K562 (cell line): Measurements from ENCODE around the gene CCDC9B. TPM values are rescaled to one million over a fixed set of nuclear protein-coding genes. Genes with fewer than 3 reads are reported as not detected.
A peak's percentile ranks its signal among the peaks of the same experiment; 100 is the strongest.

Experiments
- BCOR ChIP-seq: fragments of 450-650 bp; IDR thresholded peaks from 2 replicates; pipeline ENCODE4 v1.6.1; 2016
- BRCA1 ChIP-seq, 2 experiments: fragments of 450-650 bp in 1 of 2; sonication (generic) in 1 of 2; formaldehyde crosslinking in 1 of 2; IDR thresholded peaks; 2 replicates each; pipeline versions ENCODE4 v1.5.0 to v1.6.1; 2017 to 2020; ENCODE audit warnings: mild to moderate bottlenecking in 1 of 2, missing genetic modification reagents in 1 of 2
- CBX1 ChIP-seq: sonication (generic); IDR thresholded peaks from 2 replicates; pipeline ENCODE4 v1.6.1; 2016; ENCODE audit warnings: antibody characterized with exemption, low read depth, mild to moderate bottlenecking
- GABPA ChIP-seq: fragments of 200-800 bp; sonication (Bioruptor generic); conservative IDR thresholded peaks from 2 replicates; pipeline ENCODE4 v1.6.1; 2016; ENCODE audit warnings: low read depth, missing genetic modification characterization, missing compliant biosample characterization
- HDAC1 ChIP-seq, 2 experiments: fragments of 450-650 bp; IDR thresholded peaks; 2 replicates each; pipeline ENCODE4 v1.6.1; 2016 to 2017; ENCODE audit warnings: inconsistent platforms in 1 of 2, mild to moderate bottlenecking in 1 of 2, moderate library complexity in 1 of 2
- NELFE ChIP-seq: IDR thresholded peaks from 2 replicates; pipeline ENCODE4 v1.6.1; 2011; ENCODE audit warnings: mild to moderate bottlenecking; ENCODE audit not compliant: insufficient read depth, insufficient read length
- PHF20 ChIP-seq: fragments of 450-650 bp; IDR thresholded peaks from 2 replicates; pipeline ENCODE4 v1.6.1; 2018; ENCODE audit not compliant: partially characterized antibody
- PTRF ChIP-seq: fragments of 450-650 bp; IDR thresholded peaks from 2 replicates; pipeline ENCODE4 v1.6.1; 2016; ENCODE audit warnings: mild to moderate bottlenecking, missing genetic modification characterization, missing compliant biosample characterization
- RAD21 ChIP-seq, 2 experiments: fragments of 250-450 bp in 1 of 2; fragments of 450-650 bp in 1 of 2; sonication (Bioruptor Pico) in 1 of 2; formaldehyde crosslinking in 1 of 2; IDR thresholded peaks in 1 of 2; conservative IDR thresholded peaks in 1 of 2; 2 replicates each; pipeline versions ENCODE4 v1.4.0 to v1.8.0; 2020 to 2022; ENCODE audit warnings: mild to moderate bottlenecking in 2 of 2, moderate library complexity in 1 of 2
- SIN3A ChIP-seq, 2 experiments: fragments of 150-350 bp in 1 of 2; IDR thresholded peaks; 2 replicates each; pipeline ENCODE4 v1.6.1; 2011 to 2016; ENCODE audit warnings: borderline replicate concordance in 2 of 2, low read depth in 2 of 2, low read length in 2 of 2, mild to moderate bottlenecking in 2 of 2, moderate library complexity in 2 of 2; ENCODE audit not compliant: control insufficient read depth in 1 of 2
- polyA plus RNA-seq, 8 experiments: library from polyadenylated mRNA; depleted of rRNA in 4 of 8; stranded (reverse) in 5 of 8; unstranded in 3 of 8; fragments of >200 nt; fragmentation: Nextera tagmentation in 2 of 8; fragmentation: Illumina TruSeq in 1 of 8; extraction: Ambion mirVana in 2 of 8; extraction: Trizol in 1 of 8; gene quantifications; 2 replicates each; pipeline versions ENCODE4 v1.2.1 to v1.2.3, GENCODE V29; 2011 to 2014; ENCODE audit warnings: inconsistent platforms in 1 of 8, missing spikeins in 1 of 8
- total RNA-seq, 7 experiments: library from RNA; depleted of rRNA in 6 of 7; stranded (reverse); fragments of >200 nt in 6 of 7; fragmentation: Illumina TruSeq in 2 of 7; extraction: Trizol in 2 of 7; gene quantifications; 2 replicates each; pipeline versions ENCODE4 v1.2.1 to v1.2.3, GENCODE V29; 2011 to 2021; ENCODE audit warnings: low replicate concordance in 1 of 7
- TF ChIP-seq, protein P1 (sequence below): fragments of 450-650 bp; IDR thresholded peaks from 2 replicates; pipeline ENCODE4 v1.6.1; 2017; ENCODE audit warnings: antibody characterized with exemption, mild to moderate bottlenecking
- TF ChIP-seq, protein P2 (sequence below), 2 experiments: fragments of 250-450 bp in 1 of 2; fragments of 450-650 bp in 1 of 2; sonication (Bioruptor Pico) in 1 of 2; IDR thresholded peaks; 2 replicates each; pipeline versions ENCODE4 v1.6.1 to v1.8.0; 2016 to 2021; ENCODE audit warnings: mild to moderate bottlenecking in 2 of 2, moderate library complexity in 2 of 2, missing compliant biosample characterization in 1 of 2, missing genetic modification characterization in 1 of 2
- TF ChIP-seq, protein P3 (sequence below): sonication (generic); formaldehyde crosslinking; IDR thresholded peaks from 2 replicates; pipeline ENCODE4 v1.8.0; 2022; ENCODE audit warnings: mild to moderate bottlenecking, missing genetic modification reagents
- TF ChIP-seq, protein P4 (sequence below), 2 experiments: fragments of 450-650 bp in 1 of 2; sonication (generic) in 1 of 2; formaldehyde crosslinking; conservative IDR thresholded peaks; 2 replicates each; pipeline versions ENCODE4 v1.4.0 to v1.8.1; 2020 to 2022; ENCODE audit warnings: mild to moderate bottlenecking in 1 of 2, missing genetic modification reagents in 1 of 2

The CCDC9B gene
- total and polyA plus RNA-seq, 9 of the 15 experiments (the other 6 are each of a cell fraction or from before 2014, with no cell fraction given), result 0.01 to 0.47 (median 0.15) TPM; not detected in 1

DNA sequence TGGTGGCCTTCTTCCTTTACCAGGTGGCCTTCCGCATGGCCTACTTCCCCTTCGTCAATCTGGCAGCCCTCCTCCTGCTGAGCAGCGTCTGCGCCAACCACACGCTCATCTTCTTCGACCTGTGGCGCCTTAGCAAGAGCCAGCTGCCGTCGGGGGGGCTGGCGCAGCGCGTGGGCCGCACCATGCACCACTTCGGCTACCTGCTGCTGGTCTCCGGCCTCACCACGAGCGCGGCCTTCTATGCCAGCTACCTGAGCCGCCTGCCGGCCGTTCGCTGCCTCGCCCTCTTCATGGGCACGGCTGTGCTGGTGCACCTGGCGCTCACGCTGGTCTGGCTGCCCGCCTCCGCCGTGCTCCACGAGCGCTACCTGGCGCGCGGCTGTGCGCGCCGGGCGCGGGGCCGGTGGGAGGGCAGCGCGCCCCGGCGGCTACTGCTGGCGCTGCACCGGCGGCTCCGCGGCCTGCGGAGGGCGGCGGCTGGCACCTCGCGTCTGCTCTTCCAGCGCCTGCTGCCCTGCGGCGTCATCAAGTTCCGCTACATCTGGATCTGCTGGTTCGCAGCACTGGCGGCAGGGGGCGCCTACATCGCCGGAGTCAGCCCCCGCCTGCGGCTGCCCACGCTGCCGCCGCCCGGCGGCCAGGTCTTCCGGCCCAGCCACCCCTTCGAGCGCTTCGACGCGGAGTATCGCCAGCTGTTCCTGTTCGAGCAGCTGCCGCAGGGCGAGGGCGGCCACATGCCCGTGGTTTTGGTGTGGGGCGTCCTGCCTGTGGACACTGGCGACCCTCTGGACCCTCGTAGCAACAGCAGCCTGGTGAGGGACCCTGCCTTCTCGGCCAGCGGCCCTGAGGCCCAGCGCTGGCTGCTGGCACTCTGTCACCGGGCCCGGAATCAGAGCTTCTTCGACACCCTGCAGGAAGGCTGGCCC lies 27.2 kb upstream of the CCDC9B start (continued):
- TF ChIP-seq HDAC1 (IDR thresholded peaks at IDR 0.05) (peak in 1 of 2 experiments; percentile 51; a peak in 1 of 4 replicates), GABPA (tag) (peak; percentile 61), SIN3A (IDR thresholded peaks at IDR 0.05; ENCODE audit: borderline replicate concordance in 2 of 2, control insufficient read depth in 1 of 2, low read depth in 2 of 2, low read length in 2 of 2) (0 out of 4 replicates have a peak, but pooled peaks of 1 of the 2 experiments have one; percentile 36), NELFE (no peak), PTRF (tag) (no peak), RAD21 (CRISPR knock-in tag; conservative IDR thresholded peaks at IDR 0.05 in 1 of 2, IDR thresholded peaks at IDR 0.05 in 1 of 2) (peak in 1 of 2 experiments; percentile 77; a peak in 3 of 4 replicates), BCOR (no peak), BRCA1 (IDR thresholded peaks at IDR 0.05) (no peak), BRCA1 (CRISPR knock-in tag; IDR thresholded peaks at IDR 0.05) (peak; percentile 48; the same call in 1 of the 2 replicates), CBX1 (0 out of 2 replicates have a peak, but pooled peaks have one; percentile 42), PHF20 (peak; percentile 51)
- TF ChIP-seq, protein P1, sequence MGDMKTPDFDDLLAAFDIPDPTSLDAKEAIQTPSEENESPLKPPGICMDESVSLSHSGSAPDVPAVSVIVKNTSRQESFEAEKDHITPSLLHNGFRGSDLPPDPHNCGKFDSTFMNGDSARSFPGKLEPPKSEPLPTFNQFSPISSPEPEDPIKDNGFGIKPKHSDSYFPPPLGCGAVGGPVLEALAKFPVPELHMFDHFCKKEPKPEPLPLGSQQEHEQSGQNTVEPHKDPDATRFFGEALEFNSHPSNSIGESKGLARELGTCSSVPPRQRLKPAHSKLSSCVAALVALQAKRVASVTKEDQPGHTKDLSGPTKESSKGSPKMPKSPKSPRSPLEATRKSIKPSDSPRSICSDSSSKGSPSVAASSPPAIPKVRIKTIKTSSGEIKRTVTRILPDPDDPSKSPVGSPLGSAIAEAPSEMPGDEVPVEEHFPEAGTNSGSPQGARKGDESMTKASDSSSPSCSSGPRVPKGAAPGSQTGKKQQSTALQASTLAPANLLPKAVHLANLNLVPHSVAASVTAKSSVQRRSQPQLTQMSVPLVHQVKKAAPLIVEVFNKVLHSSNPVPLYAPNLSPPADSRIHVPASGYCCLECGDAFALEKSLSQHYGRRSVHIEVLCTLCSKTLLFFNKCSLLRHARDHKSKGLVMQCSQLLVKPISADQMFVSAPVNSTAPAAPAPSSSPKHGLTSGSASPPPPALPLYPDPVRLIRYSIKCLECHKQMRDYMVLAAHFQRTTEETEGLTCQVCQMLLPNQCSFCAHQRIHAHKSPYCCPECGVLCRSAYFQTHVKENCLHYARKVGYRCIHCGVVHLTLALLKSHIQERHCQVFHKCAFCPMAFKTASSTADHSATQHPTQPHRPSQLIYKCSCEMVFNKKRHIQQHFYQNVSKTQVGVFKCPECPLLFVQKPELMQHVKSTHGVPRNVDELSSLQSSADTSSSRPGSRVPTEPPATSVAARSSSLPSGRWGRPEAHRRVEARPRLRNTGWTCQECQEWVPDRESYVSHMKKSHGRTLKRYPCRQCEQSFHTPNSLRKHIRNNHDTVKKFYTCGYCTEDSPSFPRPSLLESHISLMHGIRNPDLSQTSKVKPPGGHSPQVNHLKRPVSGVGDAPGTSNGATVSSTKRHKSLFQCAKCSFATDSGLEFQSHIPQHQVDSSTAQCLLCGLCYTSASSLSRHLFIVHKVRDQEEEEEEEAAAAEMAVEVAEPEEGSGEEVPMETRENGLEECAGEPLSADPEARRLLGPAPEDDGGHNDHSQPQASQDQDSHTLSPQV, result peak; percentile 94
- TF ChIP-seq, protein P2, sequence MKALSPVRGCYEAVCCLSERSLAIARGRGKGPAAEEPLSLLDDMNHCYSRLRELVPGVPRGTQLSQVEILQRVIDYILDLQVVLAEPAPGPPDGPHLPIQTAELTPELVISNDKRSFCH (CRISPR knock-in tag; IDR thresholded peaks at IDR 0.05), result no peak
- TF ChIP-seq, protein P2 (tag; IDR thresholded peaks at IDR 0.05), result 0 out of 2 replicates have a peak, but pooled peaks have one; percentile 70
- TF ChIP-seq, protein P3, sequence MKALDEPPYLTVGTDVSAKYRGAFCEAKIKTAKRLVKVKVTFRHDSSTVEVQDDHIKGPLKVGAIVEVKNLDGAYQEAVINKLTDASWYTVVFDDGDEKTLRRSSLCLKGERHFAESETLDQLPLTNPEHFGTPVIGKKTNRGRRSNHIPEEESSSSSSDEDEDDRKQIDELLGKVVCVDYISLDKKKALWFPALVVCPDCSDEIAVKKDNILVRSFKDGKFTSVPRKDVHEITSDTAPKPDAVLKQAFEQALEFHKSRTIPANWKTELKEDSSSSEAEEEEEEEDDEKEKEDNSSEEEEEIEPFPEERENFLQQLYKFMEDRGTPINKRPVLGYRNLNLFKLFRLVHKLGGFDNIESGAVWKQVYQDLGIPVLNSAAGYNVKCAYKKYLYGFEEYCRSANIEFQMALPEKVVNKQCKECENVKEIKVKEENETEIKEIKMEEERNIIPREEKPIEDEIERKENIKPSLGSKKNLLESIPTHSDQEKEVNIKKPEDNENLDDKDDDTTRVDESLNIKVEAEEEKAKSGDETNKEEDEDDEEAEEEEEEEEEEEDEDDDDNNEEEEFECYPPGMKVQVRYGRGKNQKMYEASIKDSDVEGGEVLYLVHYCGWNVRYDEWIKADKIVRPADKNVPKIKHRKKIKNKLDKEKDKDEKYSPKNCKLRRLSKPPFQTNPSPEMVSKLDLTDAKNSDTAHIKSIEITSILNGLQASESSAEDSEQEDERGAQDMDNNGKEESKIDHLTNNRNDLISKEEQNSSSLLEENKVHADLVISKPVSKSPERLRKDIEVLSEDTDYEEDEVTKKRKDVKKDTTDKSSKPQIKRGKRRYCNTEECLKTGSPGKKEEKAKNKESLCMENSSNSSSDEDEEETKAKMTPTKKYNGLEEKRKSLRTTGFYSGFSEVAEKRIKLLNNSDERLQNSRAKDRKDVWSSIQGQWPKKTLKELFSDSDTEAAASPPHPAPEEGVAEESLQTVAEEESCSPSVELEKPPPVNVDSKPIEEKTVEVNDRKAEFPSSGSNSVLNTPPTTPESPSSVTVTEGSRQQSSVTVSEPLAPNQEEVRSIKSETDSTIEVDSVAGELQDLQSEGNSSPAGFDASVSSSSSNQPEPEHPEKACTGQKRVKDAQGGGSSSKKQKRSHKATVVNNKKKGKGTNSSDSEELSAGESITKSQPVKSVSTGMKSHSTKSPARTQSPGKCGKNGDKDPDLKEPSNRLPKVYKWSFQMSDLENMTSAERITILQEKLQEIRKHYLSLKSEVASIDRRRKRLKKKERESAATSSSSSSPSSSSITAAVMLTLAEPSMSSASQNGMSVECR (CRISPR knock-in tag), result peak; percentile 60; the same call in 1 of the 2 replicates
- TF ChIP-seq, protein P4, sequence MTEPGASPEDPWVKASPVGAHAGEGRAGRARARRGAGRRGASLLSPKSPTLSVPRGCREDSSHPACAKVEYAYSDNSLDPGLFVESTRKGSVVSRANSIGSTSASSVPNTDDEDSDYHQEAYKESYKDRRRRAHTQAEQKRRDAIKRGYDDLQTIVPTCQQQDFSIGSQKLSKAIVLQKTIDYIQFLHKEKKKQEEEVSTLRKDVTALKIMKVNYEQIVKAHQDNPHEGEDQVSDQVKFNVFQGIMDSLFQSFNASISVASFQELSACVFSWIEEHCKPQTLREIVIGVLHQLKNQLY (CRISPR knock-in tag; conservative IDR thresholded peaks at IDR 0.05), result no peak
